HG03103 (cell line): ENCODE measurements around the gene HINT2.
A peak's percentile ranks its signal among the peaks of the same experiment; 100 is the strongest.

ENCODE experiments used
- ATAC-seq: cut with Tn5 transposase; IDR thresholded peaks from one replicate; pipeline ENCODE4 v1.9.1; 2021; ENCODE audit warnings: low read depth; ENCODE audit not compliant: unreplicated experiment

The HINT2 gene

GRCh38 chr9:35812025-35812602 lies 2.7 kb downstream of the HINT2 start, which contains the start of gene SPAG8:
Gene SPAG8, minus strand, starts transcription at chr9:35812262. Its CDS starts 115 bp downstream, at chr9:35812147.
- peak; percentile 76 for ATAC-seq

- ATAC-seq: no peak
These were observed 3.3 kb downstream of the HINT2 start for GRCh38 chr9:35811381-35812024.

GRCh38 chr9:35810122-35810521 lies 4.7 kb downstream of the HINT2 start:
- ATAC-seq: no peak

GRCh38 chr9:35808433-35808832 lies 6.4 kb downstream of the HINT2 start:
- no peak for ATAC-seq

DNA sequence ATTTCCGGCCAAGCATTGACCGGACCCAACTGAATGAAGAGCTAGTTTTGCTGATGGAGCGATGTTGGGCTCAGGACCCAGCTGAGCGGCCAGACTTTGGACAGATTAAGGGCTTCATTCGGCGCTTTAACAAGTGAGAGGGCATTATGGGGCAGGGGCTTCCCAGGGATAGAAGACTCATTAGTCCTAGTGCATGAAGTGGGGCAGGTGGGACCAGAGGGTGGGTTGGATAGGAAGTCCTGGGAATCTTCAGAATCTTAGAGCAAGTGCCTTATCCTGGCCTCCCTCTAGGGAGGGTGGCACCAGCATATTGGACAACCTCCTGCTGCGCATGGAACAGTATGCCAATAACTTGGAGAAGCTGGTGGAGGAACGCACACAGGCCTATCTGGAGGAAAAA lies 8.7 kb downstream of the HINT2 start:
- ATAC-seq: no peak

DNA sequence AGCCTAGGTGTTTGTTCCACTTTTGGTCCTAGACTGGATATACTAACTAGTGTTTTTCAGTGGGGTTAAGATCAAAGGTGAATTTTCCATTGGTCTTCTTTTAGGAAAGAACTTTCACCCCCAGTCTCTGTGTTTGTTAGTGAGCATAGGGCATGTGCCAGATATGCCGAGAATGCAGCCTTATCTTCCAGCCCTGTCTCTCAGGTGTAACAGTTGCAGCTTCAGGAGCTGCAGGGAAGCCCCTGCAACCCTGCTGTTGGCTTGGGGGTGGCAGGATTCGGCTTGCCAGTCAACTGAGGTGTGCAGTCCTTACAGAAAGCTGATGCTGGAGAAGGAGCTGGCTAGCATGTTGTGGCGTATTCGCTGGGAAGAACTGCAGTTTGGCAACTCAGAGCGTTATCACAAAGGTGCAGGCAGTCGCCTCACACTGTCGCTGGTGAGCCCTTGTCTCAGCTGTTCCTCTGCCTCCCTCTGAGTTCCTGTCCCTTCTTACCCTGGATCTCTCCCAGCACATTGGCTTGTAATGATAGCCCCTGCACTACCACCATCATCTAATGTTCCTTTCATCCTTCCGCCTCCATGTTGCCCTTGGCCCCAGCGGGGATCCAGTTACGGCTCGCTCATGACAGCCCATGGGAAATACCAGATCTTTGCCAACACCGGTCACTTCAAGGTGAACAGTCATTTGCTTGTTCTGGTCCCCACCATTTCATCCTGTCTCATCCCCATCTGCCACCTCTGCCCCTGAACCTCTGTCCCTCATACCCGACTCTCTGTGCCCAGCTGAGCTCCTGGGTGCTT lies 13.3 kb downstream of the HINT2 start:
- ATAC-seq: no peak

DNA sequence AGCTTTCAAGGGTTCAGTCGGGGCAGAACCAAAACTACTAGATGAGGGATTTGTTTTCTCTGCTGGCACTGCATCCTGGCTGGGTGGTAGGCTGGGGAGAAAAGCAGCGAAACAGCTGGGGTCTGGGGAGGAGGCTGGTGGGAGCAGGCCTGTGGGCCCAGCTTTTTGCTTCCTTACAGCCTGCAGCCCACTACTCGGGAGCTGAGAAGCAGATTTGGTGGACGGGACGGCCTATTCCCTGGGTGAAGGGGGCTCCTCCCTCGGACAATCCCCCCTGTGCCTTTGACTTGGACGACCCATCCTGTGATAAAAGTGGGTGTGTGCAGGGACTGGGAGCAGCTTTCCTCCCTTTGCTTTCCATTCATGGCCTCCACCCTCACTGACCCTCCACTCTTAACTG lies 14.3 kb downstream of the HINT2 start:
- no peak for ATAC-seq

- no peak for ATAC-seq
These were observed 16.0 kb downstream of the HINT2 start for GRCh38 chr9:35798658-35799374.

GRCh38 chr9:35797311-35798109 lies 17.3 kb downstream of the HINT2 start:
- ATAC-seq: no peak

- no peak for ATAC-seq
These were observed 19.1 kb downstream of the HINT2 start for GRCh38 chr9:35795695-35796094.

DNA sequence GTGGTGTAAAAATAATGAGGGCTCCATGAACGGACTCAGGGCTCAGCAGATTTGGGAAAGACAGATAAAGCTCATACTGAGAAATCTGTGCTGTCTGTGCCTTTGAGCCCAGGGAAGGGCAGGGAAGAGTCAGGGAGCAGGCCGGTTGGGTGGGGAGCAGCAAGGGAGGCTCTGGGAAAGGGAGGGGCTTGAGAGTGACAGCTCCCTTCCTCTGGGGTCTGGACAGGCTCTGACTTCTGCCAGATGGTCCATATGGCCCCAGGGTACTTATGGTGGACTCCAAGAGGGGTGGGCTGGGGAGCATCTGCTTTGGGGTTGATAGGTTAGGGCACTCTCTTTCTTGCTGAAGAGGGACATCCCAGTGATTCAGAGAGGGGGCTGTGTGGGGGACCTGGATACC lies 21.4 kb downstream of the HINT2 start:
- no peak for ATAC-seq

DNA sequence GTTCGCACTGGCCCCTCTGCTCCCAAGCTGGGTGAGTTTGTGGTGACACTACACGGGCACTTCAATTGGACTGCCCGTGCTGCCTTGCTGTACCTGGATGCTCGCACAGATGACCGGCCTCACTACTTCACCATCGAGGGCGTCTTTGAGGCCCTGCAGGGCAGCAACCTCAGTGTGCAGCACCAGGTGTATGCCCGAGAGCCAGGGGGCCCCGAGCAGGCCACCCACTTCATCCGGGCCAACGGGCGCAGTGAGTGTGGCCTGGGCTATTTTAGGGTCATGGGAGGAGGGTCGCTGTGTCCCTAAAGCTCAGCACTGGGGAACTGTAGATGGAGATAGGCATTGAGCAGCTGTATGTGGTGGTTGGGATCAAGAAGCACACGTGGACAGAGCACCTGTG lies 22.0 kb downstream of the HINT2 start:
- no peak for ATAC-seq

GRCh38 chr9:35792024-35792813 lies 22.6 kb downstream of the HINT2 start:
- ATAC-seq: no peak

GRCh38 chr9:35791297-35791921 lies 23.4 kb downstream of the HINT2 start, which contains the start of gene NPR2:
Gene NPR2, plus strand, starts transcription at chr9:35791591. Its CDS starts 818 bp downstream, at chr9:35792409.
- no peak for ATAC-seq

DNA sequence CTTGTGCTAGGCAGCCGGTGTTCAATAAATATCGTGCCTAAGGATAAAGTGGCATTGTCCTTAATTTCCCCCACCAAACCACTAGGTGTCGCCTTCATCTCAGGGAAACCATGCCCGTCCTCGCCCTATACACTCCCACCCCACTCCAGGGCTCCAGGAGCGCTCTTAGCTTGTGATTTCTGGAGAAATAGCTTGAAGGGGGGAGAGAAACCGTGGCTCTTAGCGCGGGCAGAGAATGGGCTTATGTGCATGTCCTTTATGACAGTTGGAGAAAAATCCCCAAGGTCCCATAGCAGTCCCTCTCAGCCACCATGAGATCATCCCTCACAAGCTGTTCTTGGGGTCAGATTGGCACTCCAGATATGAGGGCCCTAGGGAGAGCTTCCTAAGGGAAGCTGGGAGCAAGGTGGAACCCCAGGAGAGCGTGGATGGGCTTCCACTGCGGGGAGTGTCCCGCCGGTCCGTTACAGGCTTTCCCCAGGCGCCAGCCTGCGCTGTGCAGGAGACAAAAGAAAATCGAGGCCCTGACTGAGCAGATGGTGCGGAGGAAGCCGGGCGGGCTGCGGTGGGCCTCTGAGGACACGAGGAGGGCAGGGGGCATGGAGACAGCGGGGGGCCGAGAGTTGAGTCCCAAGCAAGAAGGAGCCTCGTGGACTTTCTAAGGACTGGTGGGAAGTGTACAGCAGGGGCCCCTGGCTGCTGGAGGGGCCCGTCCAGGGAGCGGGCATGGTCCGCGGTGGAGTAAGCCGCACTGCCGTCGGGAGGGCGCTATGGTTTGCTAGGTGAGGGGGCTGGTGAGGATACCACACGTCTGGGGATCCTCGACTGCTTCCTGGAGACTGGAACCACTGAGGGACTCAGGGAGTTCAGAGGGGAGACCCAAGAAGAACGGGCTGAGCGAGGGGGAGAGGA lies 24.2 kb downstream of the HINT2 start:
- no peak for ATAC-seq

- ATAC-seq: no peak
These were observed 24.8 kb downstream of the HINT2 start for GRCh38 chr9:35790025-35790384.

GRCh38 chr9:35789541-35789940 lies 25.3 kb downstream of the HINT2 start:
- no peak for ATAC-seq

- no peak for ATAC-seq
These were observed 31.4 kb downstream of the HINT2 start for GRCh38 chr9:35783418-35783817.
